Keratinocyte (primary cell): ENCODE results near the gene FAM219B. TPM values are rescaled to one million over a fixed set of nuclear protein-coding genes. Genes with fewer than 3 reads are reported as not detected.
"Not testable (repeated sequence)": the region's sequence is repeated elsewhere in the genome, so short reads cannot be mapped to it uniquely, and the experiment has no call there.

ENCODE experiments used
- DNase-seq: peaks from one replicate; pipeline ENCODE4 v3.0.0-alpha.2; 2011; ENCODE audit warnings: low read depth, missing footprints, low spot score
- FAIRE-seq: peaks from 2 replicates; lab custom pipeline; 2011; peaks lifted over from hg19 to GRCh38; lab: Jason Lieb, UNC
- H2AFZ ChIP-seq: 2 replicates; pipeline ENCODE4 v1.6.0; 2012; ENCODE audit warnings: low read length, control low read depth, inconsistent platforms; ENCODE audit not compliant: control insufficient read depth
- H3K27ac ChIP-seq: 2 replicates; pipeline ENCODE4 v1.5.1; 2011; ENCODE audit warnings: low read length; ENCODE audit not compliant: control insufficient read depth, insufficient read depth
- H3K27me3 ChIP-seq: 3 replicates; pipeline ENCODE4 v1.6.0; 2011; ENCODE audit warnings: low read length; ENCODE audit not compliant: control insufficient read depth, insufficient read depth; ENCODE audit errors: extremely low read depth
- H3K36me3 ChIP-seq, 2 experiments: 2 replicates in 1 of 2; 3 replicates in 1 of 2; pipeline ENCODE4 v1.5.1; 2011; ENCODE audit warnings: low read length in 2 of 2, mild to moderate bottlenecking in 1 of 2; ENCODE audit not compliant: control insufficient read depth in 2 of 2, insufficient read depth in 2 of 2; ENCODE audit errors: extremely low read depth in 1 of 2
- H3K4me1 ChIP-seq: 3 replicates; pipeline ENCODE4 v1.5.1; 2011; ENCODE audit warnings: low read length; ENCODE audit not compliant: control insufficient read depth, insufficient read depth; ENCODE audit errors: extremely low read depth
- H3K4me2 ChIP-seq: 3 replicates; pipeline ENCODE4 v1.6.0; 2011; ENCODE audit warnings: low read depth, low read length; ENCODE audit not compliant: control insufficient read depth, insufficient read depth; ENCODE audit errors: extremely low read depth
- H3K4me3 ChIP-seq, 3 experiments: fragments of 200-600 bp in 1 of 3; sonication (generic) in 1 of 3; 2 replicates in 2 of 3; 3 replicates in 1 of 3; pipeline ENCODE4 v1.5.1; 2011 to 2016; ENCODE audit warnings: low read length in 3 of 3, mild to moderate bottlenecking in 3 of 3, control low read depth in 2 of 3, inconsistent platforms in 1 of 3, low read depth in 1 of 3, mixed read lengths in 1 of 3, mixed run types in 1 of 3, moderate library complexity in 1 of 3; ENCODE audit not compliant: control insufficient read depth in 2 of 3, insufficient read depth in 2 of 3; ENCODE audit errors: extremely low read depth in 1 of 3
- H3K79me2 ChIP-seq: 2 replicates; pipeline ENCODE4 v1.6.0; 2012; ENCODE audit warnings: low read length; ENCODE audit not compliant: control insufficient read depth, insufficient read depth
- H3K9ac ChIP-seq: 3 replicates; pipeline ENCODE4 v1.6.0; 2011; ENCODE audit warnings: low read length; ENCODE audit not compliant: control insufficient read depth, insufficient read depth; ENCODE audit errors: extremely low read depth
- H3K9me1 ChIP-seq: 3 replicates; pipeline ENCODE4 v1.6.0; 2011; ENCODE audit warnings: low read length; ENCODE audit not compliant: control insufficient read depth, insufficient read depth; ENCODE audit errors: extremely low read depth
- H3K9me3 ChIP-seq: 2 replicates; pipeline ENCODE4 v1.5.1; 2012; ENCODE audit warnings: low read depth, low read length; ENCODE audit not compliant: control insufficient read depth
- H4K20me1 ChIP-seq: 3 replicates; pipeline ENCODE4 v1.6.0; 2011; ENCODE audit warnings: low read length; ENCODE audit not compliant: control insufficient read depth, insufficient read depth; ENCODE audit errors: extremely low read depth
- EZH2 ChIP-seq: IDR thresholded peaks from one replicate; pipeline ENCODE4 v1.6.1; 2012; ENCODE audit warnings: inconsistent platforms, mild to moderate bottlenecking, low read length, moderate library complexity
- dilution Hi-C: fragments of 300-500 bp; cut with MboI; formaldehyde crosslinking; loops from one replicate; pipeline ENCODE4 v1.7.0; 2020; ENCODE audit warnings: low sequenced_read_pairs; ENCODE audit not compliant: extremely low pct_ligation_motif_present
- polyA plus RNA-seq, 5 experiments: library from polyadenylated mRNA; depleted of rRNA in 3 of 5; stranded (reverse) in 3 of 5; stranded (forward) in 1 of 5; unstranded in 1 of 5; fragments of >200 nt; gene quantifications; 1 replicate in 1 of 5; 2 replicates in 3 of 5; 3 replicates in 1 of 5; pipeline versions ENCODE4 v1.2.1 to v1.2.3, GENCODE V29; 2011 to 2012; ENCODE audit warnings: missing spikeins in 2 of 5, low read depth in 1 of 5, low replicate concordance in 1 of 5
- TF ChIP-seq, protein P1 (sequence below), 3 experiments: IDR thresholded peaks in 1 of 3; conservative IDR thresholded peaks in 1 of 3; optimal IDR thresholded peaks in 1 of 3; 2 replicates in 2 of 3; 3 replicates in 1 of 3; pipeline versions ENCODE3 to v1.5.1; 2011; ENCODE audit warnings: low read length in 3 of 3, mild to moderate bottlenecking in 3 of 3, moderate library complexity in 2 of 3, control low read depth in 1 of 3, inconsistent platforms in 1 of 3; ENCODE audit not compliant: insufficient read depth in 2 of 3; ENCODE audit errors: extremely low read depth in 1 of 3

FAM219B gene
- polyA plus RNA-seq, 1 donor (not counting 4 experiments of a cell fraction or from before 2014, with no cell fraction given), result 45.4 TPM

DNA sequence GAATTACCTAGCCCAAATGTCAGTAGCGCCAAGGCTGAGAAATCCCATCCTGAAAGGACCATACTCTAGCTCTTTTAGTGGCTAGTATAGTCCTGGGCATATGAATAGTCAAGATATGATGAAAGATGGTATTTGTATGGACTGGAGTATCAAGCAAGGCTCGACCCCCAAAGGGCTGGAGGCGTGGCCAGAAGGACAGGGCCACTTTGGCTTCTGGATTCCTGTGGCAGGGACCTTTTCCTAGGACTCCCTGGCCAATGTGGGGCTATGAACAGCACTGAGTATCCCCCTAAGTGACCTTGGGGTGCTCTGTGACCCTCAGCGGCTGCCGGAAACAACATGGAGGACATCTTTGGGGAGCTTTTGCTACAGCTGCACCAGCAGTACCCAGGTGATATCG, 10.8 kb downstream of the FAM219B start:
- H3K79me2 ChIP-seq, result no peaks in the 10 kb centered on the region
- peaks cover 11% of the 10 kb centered on the region for H3K4me1 ChIP-seq
- no peak for TF ChIP-seq EZH2
- TF ChIP-seq, protein P1, sequence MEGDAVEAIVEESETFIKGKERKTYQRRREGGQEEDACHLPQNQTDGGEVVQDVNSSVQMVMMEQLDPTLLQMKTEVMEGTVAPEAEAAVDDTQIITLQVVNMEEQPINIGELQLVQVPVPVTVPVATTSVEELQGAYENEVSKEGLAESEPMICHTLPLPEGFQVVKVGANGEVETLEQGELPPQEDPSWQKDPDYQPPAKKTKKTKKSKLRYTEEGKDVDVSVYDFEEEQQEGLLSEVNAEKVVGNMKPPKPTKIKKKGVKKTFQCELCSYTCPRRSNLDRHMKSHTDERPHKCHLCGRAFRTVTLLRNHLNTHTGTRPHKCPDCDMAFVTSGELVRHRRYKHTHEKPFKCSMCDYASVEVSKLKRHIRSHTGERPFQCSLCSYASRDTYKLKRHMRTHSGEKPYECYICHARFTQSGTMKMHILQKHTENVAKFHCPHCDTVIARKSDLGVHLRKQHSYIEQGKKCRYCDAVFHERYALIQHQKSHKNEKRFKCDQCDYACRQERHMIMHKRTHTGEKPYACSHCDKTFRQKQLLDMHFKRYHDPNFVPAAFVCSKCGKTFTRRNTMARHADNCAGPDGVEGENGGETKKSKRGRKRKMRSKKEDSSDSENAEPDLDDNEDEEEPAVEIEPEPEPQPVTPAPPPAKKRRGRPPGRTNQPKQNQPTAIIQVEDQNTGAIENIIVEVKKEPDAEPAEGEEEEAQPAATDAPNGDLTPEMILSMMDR (optimal IDR thresholded peaks at IDR 0.05 in 1 of 3, IDR thresholded peaks at IDR 0.05 in 1 of 3, conservative IDR thresholded peaks at IDR 0.05 in 1 of 3; ENCODE audit: extremely low read depth in 1 of 3, insufficient read depth in 2 of 3, low read length in 3 of 3), result no peak
- dilution Hi-C loops, result no loop called here
- H3K9me1 ChIP-seq, result no peaks in the 10 kb centered on the region
- H3K9me3 ChIP-seq, result no peaks in the 10 kb centered on the region
- H3K4me2 ChIP-seq, result no peak overlapping the region
- H3K27me3 ChIP-seq, result no peaks in the 10 kb centered on the region
- H2AFZ ChIP-seq, result no peak overlapping the region
- no peak overlapping the region for H3K27ac ChIP-seq
- H4K20me1 ChIP-seq, result no peaks in the 10 kb centered on the region
- no peak overlapping the region for H3K9ac ChIP-seq
- FAIRE-seq (no peak), DNase-seq (no peak)
- no peak overlapping the region for H3K4me3 ChIP-seq
- peaks cover 13 to 19% of the 10 kb centered on the region in 2 experiments for H3K36me3 ChIP-seq

DNA sequence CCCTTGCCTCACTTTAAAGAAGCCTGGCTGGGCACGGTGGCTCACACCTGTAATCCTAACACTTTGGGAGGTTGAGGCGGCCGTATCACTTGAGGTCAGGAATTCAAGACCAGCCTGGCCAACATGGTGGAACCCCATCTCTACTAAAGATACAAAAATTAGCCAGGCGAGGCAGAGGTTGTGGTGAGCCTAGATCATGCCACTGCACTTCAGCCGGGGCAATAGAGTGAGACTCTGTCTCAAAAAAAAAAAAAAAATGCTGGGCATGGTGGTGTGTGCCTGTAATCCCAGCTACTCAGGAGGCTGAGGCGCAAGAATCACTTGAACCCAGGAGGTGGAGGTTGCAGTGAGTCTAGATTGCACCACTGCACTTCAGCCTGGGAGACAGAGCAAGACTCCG, 12.3 kb downstream of the FAM219B start:
- H3K36me3 ChIP-seq, H3K27ac ChIP-seq, FAIRE-seq, H3K4me2 ChIP-seq, H3K9me1 ChIP-seq, H4K20me1 ChIP-seq, dilution Hi-C loops, H3K9me3 ChIP-seq, H3K9ac ChIP-seq, DNase-seq, H2AFZ ChIP-seq, H3K79me2 ChIP-seq, H3K4me3 ChIP-seq, H3K27me3 ChIP-seq: not testable (repeated sequence)
- H3K4me1 ChIP-seq, result peaks cover 18% of the 10 kb centered on the region

DNA sequence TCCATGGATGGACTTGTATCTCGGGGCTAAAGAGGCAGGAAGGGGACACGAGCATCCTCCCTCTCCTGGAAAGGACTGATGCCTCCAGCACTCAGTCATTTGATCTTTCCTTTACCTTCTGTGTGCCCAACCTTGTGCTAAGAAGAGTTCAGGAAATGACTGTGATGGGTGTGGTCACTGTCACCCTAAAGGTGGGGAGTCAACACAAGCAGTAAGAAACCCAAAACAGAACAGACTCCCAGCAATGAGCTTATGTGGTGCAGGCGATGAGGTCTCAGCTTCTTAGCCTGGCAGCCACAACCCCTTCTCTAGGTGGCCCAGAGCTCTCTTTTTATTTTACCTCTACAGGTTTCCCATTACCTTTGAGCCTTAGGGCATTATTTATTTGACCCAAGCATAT, 13.0 kb downstream of the FAM219B start:
- Histone ChIP-seq H3K9ac (no peak overlapping the region), H3K27ac (no peak overlapping the region), H3K4me1 (peaks cover 24% of the 10 kb centered on the region), H2AFZ (no peak overlapping the region), H3K79me2 (peaks cover 6% of the 10 kb centered on the region), H4K20me1 (no peaks in the 10 kb centered on the region), H3K9me1 (no peaks in the 10 kb centered on the region), H3K9me3 (no peaks in the 10 kb centered on the region), H3K27me3 (no peaks in the 10 kb centered on the region), H3K36me3 (peaks cover 6 to 10% of the 10 kb centered on the region in 2 experiments), H3K4me2 (no peak overlapping the region), H3K4me3 (no peak overlapping the region)
- dilution Hi-C loops, result no loop called here
- DNase-seq (no peak), FAIRE-seq (no peak)
- TF ChIP-seq, protein P1 (optimal IDR thresholded peaks at IDR 0.05 in 1 of 3, IDR thresholded peaks at IDR 0.05 in 1 of 3, conservative IDR thresholded peaks at IDR 0.05 in 1 of 3; ENCODE audit: extremely low read depth in 1 of 3, insufficient read depth in 2 of 3, low read length in 3 of 3), result no peak
- no peak for TF ChIP-seq EZH2
